Stimulated activated memory B cell treated with anti-CD40 and anti-IgM and Interleukin-4, amounts not matched to agents 10 μg/mL and 1 μg/mL and 100 μg/mL, for 72 hours (primary cell): ENCODE results near the gene NR4A1.
A peak's percentile ranks its signal among the peaks of the same experiment; 100 is the strongest.
"Not testable (repeated sequence)": the region's sequence is repeated elsewhere in the genome, so short reads cannot be mapped to it uniquely, and the experiment has no call there.

ENCODE experiments used
- ATAC-seq: fragments of 150-1000 bp; cut with Tn5 transposase; 2 replicates; pipeline ENCODE4 v1.10.0; 2021
- H3K27ac Mint-ChIP-seq: one replicate; pipeline ENCODE4 v1.8.0; 2022; ENCODE audit warnings: mild to moderate bottlenecking, mixed read lengths
- H3K27me3 Mint-ChIP-seq: one replicate; pipeline ENCODE4 v1.8.0; 2022; ENCODE audit warnings: mixed read lengths
- H3K36me3 Mint-ChIP-seq: one replicate; pipeline ENCODE4 v1.8.0; 2022; ENCODE audit warnings: mixed read lengths
- H3K4me1 Mint-ChIP-seq: one replicate; pipeline ENCODE4 v1.8.0; 2022; ENCODE audit warnings: mixed read lengths
- H3K4me3 Mint-ChIP-seq: one replicate; pipeline ENCODE4 v1.8.0; 2022; ENCODE audit warnings: mild to moderate bottlenecking, moderate library complexity, mixed read lengths
- H3K9me3 Mint-ChIP-seq: one replicate; pipeline ENCODE4 v1.8.0; 2022; ENCODE audit warnings: mixed read lengths

Gene NR4A1

GRCh38 chr12:52084491-52085231 is 33.4 kb downstream of the NR4A1 start:
- Mint-ChIP-seq H3K27me3 (peaks cover 30% of the 10 kb centered on the region), H3K4me1 (peaks cover 59% of the 10 kb centered on the region), H3K9me3 (no peaks in the 10 kb centered on the region), H3K4me3 (no peak overlapping the region), H3K27ac (peak overlapping the region; percentile 26), H3K36me3 (no peaks in the 10 kb centered on the region)
- no peak for ATAC-seq

GRCh38 chr12:52085682-52086180 is 34.5 kb downstream of the NR4A1 start:
- peaks cover 51% of the 10 kb centered on the region for H3K4me1 Mint-ChIP-seq
- H3K36me3 Mint-ChIP-seq: no peaks in the 10 kb centered on the region
- peaks cover 36% of the 10 kb centered on the region for H3K27me3 Mint-ChIP-seq
- H3K27ac Mint-ChIP-seq: no peak overlapping the region
- no peaks in the 10 kb centered on the region for H3K9me3 Mint-ChIP-seq
- no peak overlapping the region for H3K4me3 Mint-ChIP-seq
- no peak for ATAC-seq

GRCh38 chr12:52086366-52086765 is 35.1 kb downstream of the NR4A1 start:
- Mint-ChIP-seq H3K4me3 (no peak overlapping the region), H3K27me3 (peaks cover 43% of the 10 kb centered on the region), H3K36me3 (no peaks in the 10 kb centered on the region)

GRCh38 chr12:52086944-52087835 is 35.9 kb downstream of the NR4A1 start:
- H3K27ac Mint-ChIP-seq: peak overlapping the region; percentile 22
- H3K36me3 Mint-ChIP-seq: no peaks in the 10 kb centered on the region
- peaks cover 36% of the 10 kb centered on the region for H3K4me1 Mint-ChIP-seq

More at GRCh38 chr12:52086366-52086765, 35.1 kb downstream of the NR4A1 start:
- no peak for ATAC-seq
- no peak overlapping the region for H3K27ac Mint-ChIP-seq
- peaks cover 45% of the 10 kb centered on the region for H3K4me1 Mint-ChIP-seq
- H3K9me3 Mint-ChIP-seq: no peaks in the 10 kb centered on the region

GRCh38 chr12:52087961-52088820 is 36.9 kb downstream of the NR4A1 start:
- H3K4me1 Mint-ChIP-seq: peaks cover 26% of the 10 kb centered on the region
- H3K9me3 Mint-ChIP-seq: no peaks in the 10 kb centered on the region
- peaks cover 50% of the 10 kb centered on the region for H3K27me3 Mint-ChIP-seq
- no peak overlapping the region for H3K4me3 Mint-ChIP-seq
- peak; percentile 80 for ATAC-seq
- H3K36me3 Mint-ChIP-seq: no peaks in the 10 kb centered on the region
- H3K27ac Mint-ChIP-seq: peak overlapping the region; percentile 22

More at GRCh38 chr12:52086944-52087835, 35.9 kb downstream of the NR4A1 start:
- no peaks in the 10 kb centered on the region for H3K9me3 Mint-ChIP-seq
- no peak for ATAC-seq
- peaks cover 50% of the 10 kb centered on the region for H3K27me3 Mint-ChIP-seq
- no peak overlapping the region for H3K4me3 Mint-ChIP-seq

- ATAC-seq: no peak
- Mint-ChIP-seq H3K27ac (no peak overlapping the region), H3K4me3 (no peak overlapping the region), H3K27me3 (peaks cover 50% of the 10 kb centered on the region), H3K9me3 (no peaks in the 10 kb centered on the region), H3K36me3 (no peaks in the 10 kb centered on the region), H3K4me1 (peaks cover 20% of the 10 kb centered on the region)
These were observed 38.2 kb downstream of the NR4A1 start for GRCh38 chr12:52089491-52089890.

GRCh38 chr12:52090291-52090690 is 39.0 kb downstream of the NR4A1 start:
- Mint-ChIP-seq H3K27me3 (peaks cover 57% of the 10 kb centered on the region), H3K4me3 (no peak overlapping the region), H3K4me1 (peaks cover 20% of the 10 kb centered on the region), H3K27ac (no peak overlapping the region), H3K9me3 (no peaks in the 10 kb centered on the region), H3K36me3 (no peaks in the 10 kb centered on the region)
- no peak for ATAC-seq

- peaks cover 60% of the 10 kb centered on the region for H3K27me3 Mint-ChIP-seq
- H3K4me3 Mint-ChIP-seq: no peak overlapping the region
- ATAC-seq: no peak
- H3K27ac Mint-ChIP-seq: no peak overlapping the region
- H3K9me3 Mint-ChIP-seq: no peaks in the 10 kb centered on the region
- H3K4me1 Mint-ChIP-seq: peaks cover 20% of the 10 kb centered on the region
- no peaks in the 10 kb centered on the region for H3K36me3 Mint-ChIP-seq
These were observed 39.8 kb downstream of the NR4A1 start for GRCh38 chr12:52091061-52091460.

GRCh38 chr12:52091869-52092268 is 40.6 kb downstream of the NR4A1 start:
- no peaks in the 10 kb centered on the region for H3K9me3 Mint-ChIP-seq
- no peaks in the 10 kb centered on the region for H3K36me3 Mint-ChIP-seq
- no peak for ATAC-seq
- no peak overlapping the region for H3K4me3 Mint-ChIP-seq
- no peak overlapping the region for H3K27ac Mint-ChIP-seq
- peaks cover 20% of the 10 kb centered on the region for H3K4me1 Mint-ChIP-seq
- H3K27me3 Mint-ChIP-seq: peaks cover 57% of the 10 kb centered on the region

- ATAC-seq: no peak
- Mint-ChIP-seq H3K27me3 (peaks cover 44% of the 10 kb centered on the region), H3K27ac (no peak overlapping the region), H3K36me3 (no peaks in the 10 kb centered on the region), H3K4me3 (no peak overlapping the region), H3K4me1 (peaks cover 7% of the 10 kb centered on the region), H3K9me3 (no peaks in the 10 kb centered on the region)
These were observed 42.1 kb downstream of the NR4A1 start for GRCh38 chr12:52093346-52093745.

GRCh38 chr12:52096332-52097044 is 45.2 kb downstream of the NR4A1 start:
- H3K27ac Mint-ChIP-seq: no peak overlapping the region

GRCh38 chr12:52097045-52097666 is 45.9 kb downstream of the NR4A1 start:
- Mint-ChIP-seq H3K27me3 (peaks cover 24% of the 10 kb centered on the region), H3K36me3 (no peaks in the 10 kb centered on the region), H3K27ac (no peak overlapping the region), H3K4me3 (no peak overlapping the region), H3K9me3 (no peaks in the 10 kb centered on the region), H3K4me1 (no peaks in the 10 kb centered on the region)
- ATAC-seq: no peak

More at GRCh38 chr12:52096332-52097044, 45.2 kb downstream of the NR4A1 start:
- Mint-ChIP-seq H3K4me1 (no peaks in the 10 kb centered on the region), H3K27me3 (peaks cover 31% of the 10 kb centered on the region), H3K9me3 (no peaks in the 10 kb centered on the region), H3K36me3 (no peaks in the 10 kb centered on the region), H3K4me3 (no peak overlapping the region)
- ATAC-seq: no peak

- peak overlapping the region; percentile 74 for H3K4me3 Mint-ChIP-seq
These were observed 53.3 kb downstream of the NR4A1 start for GRCh38 chr12:52104431-52105089.

More at GRCh38 chr12:52104431-52105089, 53.3 kb downstream of the NR4A1 start:
- Mint-ChIP-seq H3K27ac (peak overlapping the region; percentile 69), H3K4me1 (peaks cover 27% of the 10 kb centered on the region), H3K27me3 (peaks cover 12% of the 10 kb centered on the region)
- H3K36me3 Mint-ChIP-seq, H3K9me3 Mint-ChIP-seq, ATAC-seq: not testable (repeated sequence)
